Ishikawa (cell line): ENCODE results near the gene BBS7.

ENCODE experiments used
- CREB1 ChIP-seq: IDR thresholded peaks from 2 replicates; pipeline ENCODE4 v1.6.1; 2012; ENCODE audit warnings: low read depth
- EGR1 ChIP-seq: IDR thresholded peaks from 2 replicates; pipeline ENCODE4 v1.6.1; 2012
- EP300 ChIP-seq: IDR thresholded peaks from 2 replicates; pipeline ENCODE4 v1.6.1; 2012; ENCODE audit warnings: borderline replicate concordance
- FOXM1 ChIP-seq: IDR thresholded peaks from 2 replicates; pipeline ENCODE4 v1.6.1; 2012; ENCODE audit warnings: low read depth, borderline replicate concordance
- NFIC ChIP-seq: IDR thresholded peaks from 2 replicates; pipeline ENCODE4 v1.6.1; 2012
- RAD21 ChIP-seq: IDR thresholded peaks from 2 replicates; pipeline ENCODE4 v1.6.1; 2012; ENCODE audit warnings: low read depth
- TAF1 ChIP-seq: IDR thresholded peaks from 2 replicates; pipeline ENCODE4 v1.6.1; 2012; ENCODE audit warnings: low read depth, mild to moderate bottlenecking
- TCF12 ChIP-seq: IDR thresholded peaks from 2 replicates; pipeline ENCODE4 v1.6.1; 2012; ENCODE audit warnings: low read depth
- YY1 ChIP-seq: IDR thresholded peaks from 2 replicates; pipeline ENCODE4 v1.6.1; 2012; ENCODE audit warnings: low read depth
- TF ChIP-seq, protein P1 (sequence below): IDR thresholded peaks from 2 replicates; pipeline ENCODE4 v1.6.1; 2012
- TF ChIP-seq, protein P2 (sequence below): IDR thresholded peaks from 2 replicates; pipeline ENCODE4 v1.6.1; 2012
- TF ChIP-seq, protein P3 (sequence below): IDR thresholded peaks from 2 replicates; pipeline ENCODE4 v1.6.1; 2012; ENCODE audit warnings: low read depth, mild to moderate bottlenecking

DNA sequence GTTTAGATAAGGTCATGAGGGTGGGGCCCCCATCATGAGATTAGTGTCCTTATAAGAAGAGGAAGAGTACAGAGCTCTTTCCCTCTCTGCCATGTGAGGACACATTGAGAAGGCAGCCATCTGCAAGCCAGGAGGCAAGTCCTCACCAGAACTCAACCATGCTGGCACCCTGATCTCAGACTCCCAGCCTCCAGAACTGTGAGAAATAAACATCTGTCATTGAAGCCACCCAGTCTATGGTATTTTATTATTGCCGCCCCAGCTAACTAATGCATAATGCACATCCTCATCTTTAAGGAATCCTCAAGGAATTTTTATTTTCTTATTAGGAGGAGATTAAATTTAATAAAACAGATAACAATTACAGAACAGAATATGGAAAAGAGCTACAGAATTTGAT, 85.9 kb downstream of the BBS7 start:
- TF ChIP-seq RAD21 (no peak), EP300 (no peak), TAF1 (no peak), FOXM1 (no peak), YY1 (no peak), TCF12 (no peak), NFIC (no peak), EGR1 (no peak), CREB1 (no peak)
- TF ChIP-seq, protein P1, sequence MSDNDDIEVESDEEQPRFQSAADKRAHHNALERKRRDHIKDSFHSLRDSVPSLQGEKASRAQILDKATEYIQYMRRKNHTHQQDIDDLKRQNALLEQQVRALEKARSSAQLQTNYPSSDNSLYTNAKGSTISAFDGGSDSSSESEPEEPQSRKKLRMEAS = no peak
- TF ChIP-seq, protein P2, sequence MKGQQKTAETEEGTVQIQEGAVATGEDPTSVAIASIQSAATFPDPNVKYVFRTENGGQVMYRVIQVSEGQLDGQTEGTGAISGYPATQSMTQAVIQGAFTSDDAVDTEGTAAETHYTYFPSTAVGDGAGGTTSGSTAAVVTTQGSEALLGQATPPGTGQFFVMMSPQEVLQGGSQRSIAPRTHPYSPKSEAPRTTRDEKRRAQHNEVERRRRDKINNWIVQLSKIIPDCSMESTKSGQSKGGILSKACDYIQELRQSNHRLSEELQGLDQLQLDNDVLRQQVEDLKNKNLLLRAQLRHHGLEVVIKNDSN = no peak
- TF ChIP-seq, protein P3, sequence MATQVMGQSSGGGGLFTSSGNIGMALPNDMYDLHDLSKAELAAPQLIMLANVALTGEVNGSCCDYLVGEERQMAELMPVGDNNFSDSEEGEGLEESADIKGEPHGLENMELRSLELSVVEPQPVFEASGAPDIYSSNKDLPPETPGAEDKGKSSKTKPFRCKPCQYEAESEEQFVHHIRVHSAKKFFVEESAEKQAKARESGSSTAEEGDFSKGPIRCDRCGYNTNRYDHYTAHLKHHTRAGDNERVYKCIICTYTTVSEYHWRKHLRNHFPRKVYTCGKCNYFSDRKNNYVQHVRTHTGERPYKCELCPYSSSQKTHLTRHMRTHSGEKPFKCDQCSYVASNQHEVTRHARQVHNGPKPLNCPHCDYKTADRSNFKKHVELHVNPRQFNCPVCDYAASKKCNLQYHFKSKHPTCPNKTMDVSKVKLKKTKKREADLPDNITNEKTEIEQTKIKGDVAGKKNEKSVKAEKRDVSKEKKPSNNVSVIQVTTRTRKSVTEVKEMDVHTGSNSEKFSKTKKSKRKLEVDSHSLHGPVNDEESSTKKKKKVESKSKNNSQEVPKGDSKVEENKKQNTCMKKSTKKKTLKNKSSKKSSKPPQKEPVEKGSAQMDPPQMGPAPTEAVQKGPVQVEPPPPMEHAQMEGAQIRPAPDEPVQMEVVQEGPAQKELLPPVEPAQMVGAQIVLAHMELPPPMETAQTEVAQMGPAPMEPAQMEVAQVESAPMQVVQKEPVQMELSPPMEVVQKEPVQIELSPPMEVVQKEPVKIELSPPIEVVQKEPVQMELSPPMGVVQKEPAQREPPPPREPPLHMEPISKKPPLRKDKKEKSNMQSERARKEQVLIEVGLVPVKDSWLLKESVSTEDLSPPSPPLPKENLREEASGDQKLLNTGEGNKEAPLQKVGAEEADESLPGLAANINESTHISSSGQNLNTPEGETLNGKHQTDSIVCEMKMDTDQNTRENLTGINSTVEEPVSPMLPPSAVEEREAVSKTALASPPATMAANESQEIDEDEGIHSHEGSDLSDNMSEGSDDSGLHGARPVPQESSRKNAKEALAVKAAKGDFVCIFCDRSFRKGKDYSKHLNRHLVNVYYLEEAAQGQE = no peak
